HEK293 (cell line): ENCODE data around the gene AUH.

ENCODE experiments used
- CTCF ChIA-PET: fragments of 350-600 bp; formaldehyde crosslinking; extraction: SDS; loops from one replicate; lab custom pipeline; 2021; ENCODE audit warnings: antibody characterized with exemption; lab: Yijun Ruan, JAX
- POLR2A ChIA-PET: fragments of 300-600 bp; formaldehyde crosslinking; extraction: SDS; loops from one replicate; lab custom pipeline; 2020; ENCODE audit warnings: antibody characterized with exemption, inconsistent platforms; lab: Yijun Ruan, JAX
- H3K27ac ChIP-seq: fragments of 200-500 bp; sonication (Bioruptor generic); 2 replicates; pipeline ENCODE4 v1.5.1; 2014; ENCODE audit warnings: low read depth, low read length, control low read depth, inconsistent platforms; ENCODE audit errors: extremely low read depth
- H3K36me3 ChIP-seq, 2 experiments: fragments of 200-500 bp in 1 of 2; sonication (Bioruptor generic) in 1 of 2; 1 replicate in 1 of 2; 2 replicates in 1 of 2; pipeline ENCODE4 v1.5.1; 2014 to 2017; ENCODE audit warnings: inconsistent platforms in 2 of 2, low read length in 2 of 2; ENCODE audit not compliant: control insufficient read depth in 2 of 2, insufficient read depth in 1 of 2
- H3K4me1 ChIP-seq: fragments of 200-500 bp; sonication (Bioruptor generic); 2 replicates; pipeline ENCODE4 v1.5.1; 2014; ENCODE audit warnings: mild to moderate bottlenecking, low read length, inconsistent platforms; ENCODE audit not compliant: control insufficient read depth, insufficient read depth
- H3K4me3 ChIP-seq: 2 replicates; pipeline ENCODE4 v1.5.1; 2011; ENCODE audit warnings: low read depth, mild to moderate bottlenecking, control low read depth, low read length, moderate library complexity
- H3K9me3 ChIP-seq: fragments of 200-500 bp; sonication (Bioruptor generic); 2 replicates; pipeline ENCODE4 v1.5.1; 2014; ENCODE audit warnings: low read depth, low read length, inconsistent platforms; ENCODE audit not compliant: control insufficient read depth, insufficient read depth
- BCL11B ChIP-seq: fragments of 450-650 bp; formaldehyde crosslinking; IDR thresholded peaks from 2 replicates; pipeline ENCODE4 v1.5.1; 2016; ENCODE audit warnings: low read depth, missing biosample characterization, missing genetic modification characterization
- KLF10 ChIP-seq: fragments of 450-650 bp; IDR thresholded peaks from 2 replicates; pipeline ENCODE4 v1.5.1; 2018; ENCODE audit warnings: missing biosample characterization, mild to moderate bottlenecking, missing genetic modification characterization
- KLF9 ChIP-seq: fragments of 450-650 bp; formaldehyde crosslinking; IDR thresholded peaks from 2 replicates; pipeline ENCODE4 v1.5.1; 2016; ENCODE audit warnings: missing biosample characterization, missing genetic modification characterization, low read depth
- MEIS1 ChIP-seq: sonication (generic); formaldehyde crosslinking; IDR thresholded peaks from 2 replicates; pipeline ENCODE4 v1.8.1; 2022; ENCODE audit warnings: missing genetic modification reagents, mild to moderate bottlenecking, borderline replicate concordance
- MYNN ChIP-seq: fragments of 450-650 bp; formaldehyde crosslinking; IDR thresholded peaks from 2 replicates; pipeline ENCODE4 v1.5.1; 2016; ENCODE audit warnings: missing biosample characterization, missing genetic modification characterization, borderline replicate concordance
- SALL2 ChIP-seq: fragments of 450-650 bp; formaldehyde crosslinking; IDR thresholded peaks from 2 replicates; pipeline ENCODE4 v1.5.0; 2017; ENCODE audit warnings: missing biosample characterization, mild to moderate bottlenecking, missing genetic modification characterization, borderline replicate concordance
- ZBTB21 ChIP-seq: fragments of 450-650 bp; formaldehyde crosslinking; IDR thresholded peaks from 2 replicates; pipeline ENCODE4 v1.5.1; 2017; ENCODE audit warnings: missing biosample characterization, missing genetic modification characterization
- ZBTB48 ChIP-seq: fragments of 450-650 bp; formaldehyde crosslinking; IDR thresholded peaks from 2 replicates; pipeline ENCODE4 v1.5.1; 2016; ENCODE audit warnings: missing biosample characterization, missing genetic modification characterization
- ZNF10 ChIP-seq: fragments of 450-650 bp; formaldehyde crosslinking; IDR thresholded peaks from 2 replicates; pipeline ENCODE4 v1.5.1; 2017; ENCODE audit warnings: missing biosample characterization, missing genetic modification characterization
- ZNF175 ChIP-seq: fragments of 450-650 bp; formaldehyde crosslinking; IDR thresholded peaks from 2 replicates; pipeline ENCODE4 v1.5.1; 2016; ENCODE audit warnings: missing biosample characterization, missing genetic modification characterization
- ZNF2 ChIP-seq: fragments of 450-650 bp; formaldehyde crosslinking; IDR thresholded peaks from 2 replicates; pipeline ENCODE4 v1.5.1; 2016; ENCODE audit warnings: missing biosample characterization, missing genetic modification characterization
- ZNF292 ChIP-seq: fragments of 450-650 bp; formaldehyde crosslinking; IDR thresholded peaks from 2 replicates; pipeline ENCODE4 v1.5.1; 2016; ENCODE audit warnings: low read depth, missing biosample characterization, missing genetic modification characterization, borderline replicate concordance
- ZNF335 ChIP-seq: fragments of 450-650 bp; formaldehyde crosslinking; conservative IDR thresholded peaks from 2 replicates; pipeline ENCODE4 v1.5.1; 2016; ENCODE audit warnings: missing biosample characterization, missing genetic modification characterization
- ZNF391 ChIP-seq: fragments of 450-650 bp; formaldehyde crosslinking; IDR thresholded peaks from 2 replicates; pipeline ENCODE4 v1.5.1; 2016; ENCODE audit warnings: low read depth, missing biosample characterization, missing genetic modification characterization, borderline replicate concordance
- ZNF394 ChIP-seq: fragments of 450-650 bp; formaldehyde crosslinking; IDR thresholded peaks from 2 replicates; pipeline ENCODE4 v1.5.1; 2016; ENCODE audit warnings: missing biosample characterization, missing genetic modification characterization, mild to moderate bottlenecking, moderate library complexity, borderline replicate concordance
- ZNF521 ChIP-seq: fragments of 450-650 bp; formaldehyde crosslinking; IDR thresholded peaks from 2 replicates; pipeline ENCODE4 v1.5.1; 2017; ENCODE audit warnings: missing biosample characterization, mild to moderate bottlenecking, missing genetic modification characterization
- TF ChIP-seq, protein P1 (sequence below): fragments of 450-650 bp; formaldehyde crosslinking; IDR thresholded peaks from 2 replicates; pipeline ENCODE4 v1.5.1; 2016; ENCODE audit warnings: missing biosample characterization, missing genetic modification characterization
- TF ChIP-seq, protein P2 (sequence below): fragments of 450-650 bp; formaldehyde crosslinking; IDR thresholded peaks from 2 replicates; pipeline ENCODE4 v1.5.1; 2016; ENCODE audit warnings: missing biosample characterization, missing genetic modification characterization
- TF ChIP-seq, protein P3 (sequence below): fragments of 450-650 bp; IDR thresholded peaks from 2 replicates; pipeline ENCODE4 v1.5.1; 2018; ENCODE audit warnings: missing biosample characterization, mild to moderate bottlenecking, missing genetic modification characterization
- TF ChIP-seq, protein P4 (sequence below): fragments of 450-650 bp; formaldehyde crosslinking; IDR thresholded peaks from 2 replicates; pipeline ENCODE4 v1.5.1; 2016; ENCODE audit warnings: missing biosample characterization, missing genetic modification characterization

AUH gene

DNA sequence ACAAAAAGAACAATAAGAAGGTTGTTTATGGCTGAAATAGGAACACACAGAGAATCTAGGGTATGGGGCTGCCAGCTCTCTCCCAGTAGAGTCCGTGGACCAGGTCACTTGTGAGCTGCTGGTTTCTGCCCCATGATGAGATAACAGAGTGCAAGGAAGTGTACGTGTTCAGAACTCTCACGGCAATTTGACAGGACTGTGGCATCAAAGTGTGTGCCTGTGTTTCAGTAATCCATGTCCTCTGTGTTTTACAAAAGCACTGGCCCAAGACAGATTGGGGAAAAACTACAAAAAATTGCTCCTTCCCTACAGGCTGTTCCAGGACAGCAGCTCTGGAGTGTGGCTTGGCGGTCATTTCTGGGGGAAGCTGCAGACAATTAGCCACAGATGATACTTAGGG is 184.6 kb downstream of the AUH start (continued):
- TF ChIP-seq SALL2 (tag by site-specific recombination) = no peak

DNA sequence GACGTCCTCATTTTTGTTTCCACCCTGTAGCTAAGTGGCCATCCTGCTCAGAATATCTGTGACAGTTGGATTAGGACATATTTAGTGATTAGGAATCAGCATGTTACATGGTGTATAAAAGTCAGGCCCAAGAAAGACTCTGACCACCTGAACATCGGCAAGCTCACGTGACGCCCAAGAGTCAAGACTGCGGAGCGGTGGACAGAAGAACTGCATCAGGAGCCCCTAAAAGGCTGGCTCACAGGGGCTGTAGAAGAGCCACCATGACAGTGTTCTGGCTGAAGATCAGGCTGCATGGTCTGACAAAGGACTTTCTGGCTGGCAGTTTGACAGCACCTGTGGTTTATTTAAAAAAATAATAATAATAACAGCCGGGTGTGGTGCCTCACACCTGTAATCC is 185.3 kb downstream of the AUH start:
- no peaks in the 10 kb centered on the region for H3K36me3 ChIP-seq
- TF ChIP-seq MYNN (tag by site-specific recombination) (no peak), SALL2 (tag by site-specific recombination) (no peak), KLF9 (tag by site-specific recombination) (no peak), BCL11B (tag by site-specific recombination) (no peak), ZNF10 (tag by site-specific recombination) (no peak), ZNF292 (tag by site-specific recombination) (no peak), KLF10 (no peak), ZNF175 (tag by site-specific recombination) (no peak), ZNF391 (no peak), MEIS1 (no peak), ZBTB48 (tag by site-specific recombination) (no peak), ZNF335 (tag by site-specific recombination) (no peak), ZBTB21 (tag by site-specific recombination) (no peak), ZNF521 (tag by site-specific recombination) (no peak), ZNF2 (no peak), ZNF394 (no peak)
- TF ChIP-seq, protein P1, sequence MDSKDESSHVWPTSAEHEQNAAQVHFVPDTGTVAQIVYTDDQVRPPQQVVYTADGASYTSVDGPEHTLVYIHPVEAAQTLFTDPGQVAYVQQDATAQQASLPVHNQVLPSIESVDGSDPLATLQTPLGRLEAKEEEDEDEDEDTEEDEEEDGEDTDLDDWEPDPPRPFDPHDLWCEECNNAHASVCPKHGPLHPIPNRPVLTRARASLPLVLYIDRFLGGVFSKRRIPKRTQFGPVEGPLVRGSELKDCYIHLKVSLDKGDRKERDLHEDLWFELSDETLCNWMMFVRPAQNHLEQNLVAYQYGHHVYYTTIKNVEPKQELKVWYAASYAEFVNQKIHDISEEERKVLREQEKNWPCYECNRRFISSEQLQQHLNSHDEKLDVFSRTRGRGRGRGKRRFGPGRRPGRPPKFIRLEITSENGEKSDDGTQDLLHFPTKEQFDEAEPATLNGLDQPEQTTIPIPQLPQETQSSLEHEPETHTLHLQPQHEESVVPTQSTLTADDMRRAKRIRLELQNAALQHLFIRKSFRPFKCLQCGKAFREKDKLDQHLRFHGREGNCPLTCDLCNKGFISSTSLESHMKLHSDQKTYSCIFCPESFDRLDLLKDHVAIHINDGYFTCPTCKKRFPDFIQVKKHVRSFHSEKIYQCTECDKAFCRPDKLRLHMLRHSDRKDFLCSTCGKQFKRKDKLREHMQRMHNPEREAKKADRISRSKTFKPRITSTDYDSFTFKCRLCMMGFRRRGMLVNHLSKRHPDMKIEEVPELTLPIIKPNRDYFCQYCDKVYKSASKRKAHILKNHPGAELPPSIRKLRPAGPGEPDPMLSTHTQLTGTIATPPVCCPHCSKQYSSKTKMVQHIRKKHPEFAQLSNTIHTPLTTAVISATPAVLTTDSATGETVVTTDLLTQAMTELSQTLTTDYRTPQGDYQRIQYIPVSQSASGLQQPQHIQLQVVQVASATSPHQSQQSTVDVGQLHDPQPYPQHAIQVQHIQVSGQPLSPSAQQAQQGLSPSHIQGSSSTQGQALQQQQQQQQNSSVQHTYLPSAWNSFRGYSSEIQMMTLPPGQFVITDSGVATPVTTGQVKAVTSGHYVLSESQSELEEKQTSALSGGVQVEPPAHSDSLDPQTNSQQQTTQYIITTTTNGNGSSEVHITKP (tag by site-specific recombination) = no peak
- TF ChIP-seq, protein P2, sequence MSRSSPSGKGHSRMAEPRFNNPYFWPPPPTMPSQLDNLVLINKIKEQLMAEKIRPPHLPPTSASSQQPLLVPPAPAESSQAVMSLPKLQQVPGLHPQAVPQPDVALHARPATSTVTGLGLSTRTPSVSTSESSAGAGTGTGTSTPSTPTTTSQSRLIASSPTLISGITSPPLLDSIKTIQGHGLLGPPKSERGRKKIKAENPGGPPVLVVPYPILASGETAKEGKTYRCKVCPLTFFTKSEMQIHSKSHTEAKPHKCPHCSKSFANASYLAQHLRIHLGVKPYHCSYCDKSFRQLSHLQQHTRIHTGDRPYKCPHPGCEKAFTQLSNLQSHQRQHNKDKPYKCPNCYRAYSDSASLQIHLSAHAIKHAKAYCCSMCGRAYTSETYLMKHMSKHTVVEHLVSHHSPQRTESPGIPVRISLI = no peak
- TF ChIP-seq, protein P3, sequence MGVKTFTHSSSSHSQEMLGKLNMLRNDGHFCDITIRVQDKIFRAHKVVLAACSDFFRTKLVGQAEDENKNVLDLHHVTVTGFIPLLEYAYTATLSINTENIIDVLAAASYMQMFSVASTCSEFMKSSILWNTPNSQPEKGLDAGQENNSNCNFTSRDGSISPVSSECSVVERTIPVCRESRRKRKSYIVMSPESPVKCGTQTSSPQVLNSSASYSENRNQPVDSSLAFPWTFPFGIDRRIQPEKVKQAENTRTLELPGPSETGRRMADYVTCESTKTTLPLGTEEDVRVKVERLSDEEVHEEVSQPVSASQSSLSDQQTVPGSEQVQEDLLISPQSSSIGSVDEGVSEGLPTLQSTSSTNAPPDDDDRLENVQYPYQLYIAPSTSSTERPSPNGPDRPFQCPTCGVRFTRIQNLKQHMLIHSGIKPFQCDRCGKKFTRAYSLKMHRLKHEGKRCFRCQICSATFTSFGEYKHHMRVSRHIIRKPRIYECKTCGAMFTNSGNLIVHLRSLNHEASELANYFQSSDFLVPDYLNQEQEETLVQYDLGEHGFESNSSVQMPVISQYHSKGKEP (tag by site-specific recombination) = no peak
- TF ChIP-seq, protein P4, sequence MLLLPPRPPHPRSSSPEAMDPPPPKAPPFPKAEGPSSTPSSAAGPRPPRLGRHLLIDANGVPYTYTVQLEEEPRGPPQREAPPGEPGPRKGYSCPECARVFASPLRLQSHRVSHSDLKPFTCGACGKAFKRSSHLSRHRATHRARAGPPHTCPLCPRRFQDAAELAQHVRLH (tag by site-specific recombination) = no peak
- H3K4me1 ChIP-seq = no peaks in the 10 kb centered on the region
- no peaks in the 10 kb centered on the region for H3K9me3 ChIP-seq
- H3K4me3 ChIP-seq = no peak overlapping the region
- ChIA-PET POLR2A (no interaction called here), CTCF (no interaction called here)
- H3K27ac ChIP-seq = no peak overlapping the region
